PC-3 (cell line): Measurements from ENCODE around the gene ZNF354C. TPM values are rescaled to one million over a fixed set of nuclear protein-coding genes. Genes with fewer than 3 reads are reported as not detected.

Experiments
- ATAC-seq: fragments of 200-7000 bp; cut with Tn5 transposase; 2 replicates; pipeline ENCODE4 v1.9.1; 2020; ENCODE audit warnings: mild to moderate bottlenecking, moderate library complexity
- BruUV-seq: library from RNA; stranded (reverse); fragments of 400-500 nt; replicated peaks from 2 replicates; lab custom pipeline; 2021; lab: Mats Ljungman, UMichigan
- CTCF ChIA-PET: fragments of 300-600 bp; sonication (Branson Sonifier 250); formaldehyde crosslinking; loops from one replicate; lab custom pipeline; 2022; ENCODE audit warnings: antibody characterized with exemption; lab: Charles Lee
- POLR2A ChIA-PET: fragments of 300-600 bp; sonication (Branson Sonifier 250); formaldehyde crosslinking; loops from one replicate; lab custom pipeline; 2022; ENCODE audit warnings: antibody characterized with exemption; ENCODE audit not compliant: unreplicated experiment; lab: Charles Lee
- DNase-seq: peaks from one replicate; pipeline ENCODE4 v3.0.0-alpha.2; 2015
- H2AFZ ChIP-seq: fragments of 300-600 bp; sonication (generic); 2 replicates; pipeline ENCODE4 v1.6.0; 2016; ENCODE audit warnings: antibody characterized with exemption, low read length
- H3F3A ChIP-seq: fragments of 300-600 bp; sonication (generic); one replicate; pipeline ENCODE4 v1.6.0; 2017; ENCODE audit warnings: antibody characterized with exemption, low read length, control low read depth, mild to moderate bottlenecking; ENCODE audit not compliant: unreplicated experiment
- H3K27ac ChIP-seq: fragments of 300-600 bp; sonication (generic); 2 replicates; pipeline ENCODE4 v1.5.1; 2016; ENCODE audit warnings: mild to moderate bottlenecking, low read length
- H3K27me3 ChIP-seq: fragments of 300-600 bp; sonication (generic); 2 replicates; pipeline ENCODE4 v1.6.1; 2016; ENCODE audit warnings: low read length, mixed read lengths
- H3K36me3 ChIP-seq: fragments of 300-600 bp; sonication (generic); 2 replicates; pipeline ENCODE4 v1.6.1; 2016; ENCODE audit warnings: low read depth, mixed run types, low read length, mixed read lengths
- H3K4me1 ChIP-seq: fragments of 300-600 bp; sonication (generic); 2 replicates; pipeline ENCODE4 v1.5.1; 2016; ENCODE audit warnings: low read length; ENCODE audit not compliant: insufficient read depth
- H3K4me2 ChIP-seq: fragments of 300-600 bp; sonication (generic); 2 replicates; pipeline ENCODE4 v1.6.0; 2016; ENCODE audit warnings: low read length
- H3K4me3 ChIP-seq: fragments of 300-600 bp; sonication (generic); 2 replicates; pipeline ENCODE4 v1.5.1; 2016; ENCODE audit warnings: mild to moderate bottlenecking, low read length, mixed read lengths
- H3K79me2 ChIP-seq: fragments of 300-600 bp; sonication (generic); 2 replicates; pipeline ENCODE4 v1.6.1; 2017; ENCODE audit warnings: low read length, mixed read lengths
- H3K9ac ChIP-seq: fragments of 300-600 bp; sonication (generic); 2 replicates; pipeline ENCODE4 v1.6.0; 2016; ENCODE audit warnings: mild to moderate bottlenecking, low read length
- H3K9me2 ChIP-seq: fragments of 300-600 bp; sonication (generic); replicated peaks from 2 replicates; pipeline ENCODE4 v1.6.1; 2016; ENCODE audit warnings: mixed run types, low read length, mixed read lengths
- H3K9me3 ChIP-seq: fragments of 300-600 bp; sonication (generic); 2 replicates; pipeline ENCODE4 v1.6.1; 2016; ENCODE audit warnings: low read length, mixed read lengths
- H4K20me1 ChIP-seq: fragments of 300-600 bp; sonication (generic); 2 replicates; pipeline ENCODE4 v1.6.1; 2016; ENCODE audit warnings: low read length, mixed read lengths
- CTCF ChIP-seq: fragments of 300-600 bp; sonication (generic); conservative IDR thresholded peaks from 2 replicates; pipeline ENCODE4 v1.5.1; 2017; ENCODE audit warnings: antibody characterized with exemption, low read depth, mild to moderate bottlenecking, low read length
- EZH2 ChIP-seq: fragments of 300-600 bp; sonication (generic); IDR thresholded peaks from one replicate; pipeline ENCODE4 v1.6.1; 2017; ENCODE audit warnings: antibody characterized with exemption, mild to moderate bottlenecking, low read length; ENCODE audit not compliant: unreplicated experiment
- EZH2phosphoT487 ChIP-seq: fragments of 300-600 bp; sonication (generic); IDR thresholded peaks from 2 replicates; pipeline ENCODE4 v1.6.1; 2018; ENCODE audit warnings: mild to moderate bottlenecking, antibody characterized with exemption, low read length, borderline replicate concordance
- intact Hi-C: fragments of 100-400 bp; cut with micrococcal nuclease; formaldehyde crosslinking; loops from 2 replicates; pipeline ENCODE4 v1.9.0; 2023
- total RNA-seq: library from RNA; depleted of rRNA; stranded (reverse); fragments of >200 nt; gene quantifications from 2 replicates; pipeline ENCODE4 v1.2.3, GENCODE V29; 2014

The ZNF354C gene
- total RNA-seq, 1 experiment from 2014 or later, result not detected

- H3K9ac ChIP-seq, result no peak overlapping the region
- H4K20me1 ChIP-seq, result no peaks in the 10 kb centered on the region
- DNase-seq (no peak), ATAC-seq (no peak)
- CTCF ChIA-PET, result no interaction called here
- H3K9me3 ChIP-seq, result no peaks in the 10 kb centered on the region
- H3K4me1 ChIP-seq, result no peaks in the 10 kb centered on the region
- H3K36me3 ChIP-seq, result no peaks in the 10 kb centered on the region
- TF ChIP-seq EZH2phosphoT487 (no peak), EZH2 (no peak), CTCF (no peak)
- no peaks in the 10 kb centered on the region for H3F3A ChIP-seq
- no peaks in the 10 kb centered on the region for H3K27me3 ChIP-seq
- H3K27ac ChIP-seq, result no peak overlapping the region
- POLR2A ChIA-PET, result no interaction called here
- H3K9me2 ChIP-seq, result no peaks in the 10 kb centered on the region
- H3K4me3 ChIP-seq, result no peak overlapping the region
- H3K79me2 ChIP-seq, result no peaks in the 10 kb centered on the region
- no peak overlapping the region for H2AFZ ChIP-seq
- no TSS peak for BruUV-seq
- intact Hi-C loops, result no loop called here
- no peak overlapping the region for H3K4me2 ChIP-seq
These were observed 64.9 kb downstream of the ZNF354C start for GRCh38 chr5:179124853-179125788.

- DNase-seq, result no peak
- H2AFZ ChIP-seq, result no peak overlapping the region
- no peaks in the 10 kb centered on the region for H3K79me2 ChIP-seq
- no peaks in the 10 kb centered on the region for H3K9me2 ChIP-seq
- H3F3A ChIP-seq, result no peaks in the 10 kb centered on the region
- TF ChIP-seq EZH2phosphoT487, result no peak
- TF ChIP-seq CTCF, result no peak
- no peak for TF ChIP-seq EZH2
- intact Hi-C loops, result no loop called here
- BruUV-seq, result no TSS peak
- no peak overlapping the region for H3K4me3 ChIP-seq
- no peaks in the 10 kb centered on the region for H3K9me3 ChIP-seq
- no peaks in the 10 kb centered on the region for H3K36me3 ChIP-seq
- ATAC-seq, result no peak
- H4K20me1 ChIP-seq, result no peaks in the 10 kb centered on the region
- H3K27me3 ChIP-seq, result no peaks in the 10 kb centered on the region
- ChIA-PET POLR2A (no interaction called here), CTCF (no interaction called here)
- no peak overlapping the region for H3K27ac ChIP-seq
- no peak overlapping the region for H3K4me2 ChIP-seq
- H3K4me1 ChIP-seq, result no peaks in the 10 kb centered on the region
- no peak overlapping the region for H3K9ac ChIP-seq
These were observed 65.8 kb downstream of the ZNF354C start for GRCh38 chr5:179125789-179126505.
